NCI-H1694 (cell line): ENCODE measurements around the gene PLRG1.

ENCODE experiments used
- DNase-seq: peaks from one replicate; lab custom pipeline; 2025; lab: John Stamatoyannopoulos, UW

The PLRG1 gene

DNA sequence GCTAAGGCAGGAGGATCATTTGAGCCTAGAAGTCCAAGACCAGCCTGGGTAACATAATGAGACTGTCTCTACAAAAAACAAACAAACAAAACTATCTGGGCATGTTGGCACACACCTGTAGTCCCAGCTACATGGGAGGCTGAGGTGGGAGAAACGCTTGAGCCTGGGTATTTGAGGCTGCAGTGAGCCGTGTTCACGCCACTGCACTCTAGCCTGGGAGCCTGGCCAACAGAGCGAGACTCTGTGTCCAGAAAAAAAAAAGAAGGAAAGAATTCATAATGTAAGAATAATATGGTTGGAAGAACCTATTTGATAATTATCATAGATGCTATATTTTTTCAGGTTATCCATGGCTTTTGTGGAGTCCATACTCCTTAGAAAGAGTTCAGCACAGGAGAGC lies 32.6 kb downstream of the PLRG1 start:
- DNase-seq, result no peak

DNA sequence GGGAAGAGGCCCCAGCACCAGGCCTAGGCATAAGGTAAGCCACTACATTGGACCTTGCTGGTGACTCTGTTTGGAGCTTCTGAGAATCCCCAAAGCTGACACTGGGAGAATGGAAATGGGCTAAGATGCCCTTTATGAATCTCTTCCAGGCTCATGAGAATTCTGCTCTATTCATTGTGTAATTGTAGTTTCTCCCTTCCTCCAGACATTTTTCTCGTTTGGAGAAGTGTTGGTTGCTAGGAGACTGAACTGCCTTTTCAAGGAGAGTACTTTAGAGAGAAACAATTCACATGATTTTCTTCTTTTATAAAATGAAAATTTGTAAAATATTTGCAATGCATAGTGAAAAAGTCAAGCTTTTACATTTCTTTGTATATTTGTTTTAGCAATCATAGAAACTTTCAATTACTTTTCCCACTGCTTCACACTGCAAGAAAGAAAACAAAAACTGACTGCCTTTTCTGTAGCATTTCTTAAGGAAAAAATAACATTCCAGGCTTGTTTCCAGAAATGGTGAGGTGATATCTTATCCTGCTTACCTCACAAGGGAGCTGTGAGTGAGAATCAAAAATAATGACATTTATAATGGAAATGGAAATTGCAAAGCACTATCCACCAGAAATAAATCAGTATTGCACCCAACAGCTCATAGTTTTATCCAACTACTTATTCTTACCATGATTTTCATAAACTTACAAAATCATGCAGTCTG lies 33.7 kb downstream of the PLRG1 start:
- no peak for DNase-seq

DNA sequence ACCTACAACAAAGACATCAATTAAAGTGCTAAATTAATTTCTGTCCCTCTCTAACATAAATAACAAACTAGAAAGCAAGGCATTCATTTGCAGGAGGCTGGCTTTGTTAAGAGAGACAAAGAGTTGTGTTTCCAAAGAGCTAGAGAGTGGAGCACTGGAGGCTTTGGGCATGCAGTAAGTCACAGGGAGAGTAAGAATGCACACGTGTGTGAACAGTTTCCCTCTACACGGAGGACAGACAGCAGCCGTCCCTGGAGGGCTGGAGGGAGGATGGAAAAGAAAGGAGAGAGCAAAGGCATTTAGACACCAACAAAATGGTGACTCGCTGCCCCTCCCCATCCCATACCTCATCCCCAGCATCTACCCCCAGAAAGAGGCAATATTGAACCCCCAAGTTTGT lies 38.2 kb downstream of the PLRG1 start:
- DNase-seq, result no peak

DNA sequence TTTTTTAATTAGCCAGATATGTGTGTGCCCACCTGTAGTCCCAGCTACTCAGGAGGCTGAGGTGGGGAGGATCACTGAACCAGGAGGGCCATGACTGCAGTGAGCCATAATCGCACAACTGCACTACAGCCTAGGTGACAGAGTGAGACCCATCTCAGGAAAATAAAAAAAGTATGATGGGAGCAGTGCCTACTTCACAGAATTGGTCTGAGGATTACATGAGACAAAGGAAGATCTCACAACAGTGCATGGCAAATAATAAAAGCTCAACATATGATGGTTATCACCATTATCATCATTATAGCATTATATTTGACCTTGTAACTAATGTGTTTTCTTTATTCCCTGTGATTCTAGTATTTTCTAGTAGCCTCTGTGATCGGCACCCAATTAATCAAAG lies 38.7 kb downstream of the PLRG1 start:
- no peak for DNase-seq

DNA sequence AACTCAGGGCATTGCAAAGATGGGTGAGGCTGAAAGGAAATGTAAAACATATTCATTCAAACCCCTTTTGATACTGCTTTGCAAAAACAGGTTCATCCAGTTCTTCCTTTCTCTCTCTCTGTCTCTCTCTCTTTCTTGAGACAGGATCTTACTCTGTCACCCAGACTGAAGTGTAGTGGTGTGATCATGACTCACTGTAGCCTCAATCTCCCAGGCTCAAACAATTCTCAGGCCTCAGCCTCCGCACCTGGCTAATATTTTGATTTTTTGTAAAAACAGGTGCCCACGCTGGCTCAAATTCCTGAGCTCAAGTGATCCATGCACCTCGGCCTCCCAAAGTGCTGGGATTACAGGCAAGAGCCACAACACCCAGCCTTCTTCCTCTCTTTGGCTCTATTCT lies 43.0 kb downstream of the PLRG1 start:
- no peak for DNase-seq

DNA sequence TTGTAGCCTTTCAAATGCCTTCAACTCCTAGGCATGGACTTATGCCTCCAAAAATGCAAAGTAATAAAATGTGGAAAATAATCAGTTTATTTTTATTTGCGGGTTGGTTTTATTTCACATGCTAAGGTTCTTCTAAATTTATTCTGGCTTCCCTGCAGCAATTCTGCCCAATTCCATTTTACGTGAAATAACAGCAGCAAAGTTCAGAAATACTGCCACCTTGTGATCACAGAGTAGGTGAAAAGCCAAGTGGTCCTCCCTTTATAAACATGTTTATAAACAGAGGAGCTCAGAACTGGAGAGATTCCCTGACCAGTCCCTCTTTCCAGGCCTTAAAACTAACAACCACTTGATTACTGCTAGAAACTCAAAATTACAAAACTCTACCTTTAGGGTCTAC lies 43.9 kb downstream of the PLRG1 start:
- peak; percentile 15 for DNase-seq

DNA sequence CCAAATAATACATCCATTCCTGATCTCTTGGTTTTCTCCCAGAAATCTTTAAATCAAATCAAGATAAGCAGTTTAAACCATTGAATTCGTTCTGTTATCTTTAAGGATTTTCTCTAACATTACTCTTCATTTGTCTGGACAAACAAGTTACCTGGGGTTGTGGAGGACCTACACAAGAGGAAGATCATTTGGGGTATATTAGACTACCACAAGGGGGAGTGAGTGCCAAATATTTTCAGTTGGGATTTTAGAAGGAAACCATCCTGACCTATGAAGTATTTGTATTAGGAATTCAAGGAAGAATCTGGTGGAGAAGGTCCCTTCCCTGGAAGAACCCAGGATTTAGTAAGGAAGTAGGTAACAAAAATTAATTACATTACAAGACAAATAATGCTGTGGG lies 46.6 kb downstream of the PLRG1 start:
- no peak for DNase-seq

DNA sequence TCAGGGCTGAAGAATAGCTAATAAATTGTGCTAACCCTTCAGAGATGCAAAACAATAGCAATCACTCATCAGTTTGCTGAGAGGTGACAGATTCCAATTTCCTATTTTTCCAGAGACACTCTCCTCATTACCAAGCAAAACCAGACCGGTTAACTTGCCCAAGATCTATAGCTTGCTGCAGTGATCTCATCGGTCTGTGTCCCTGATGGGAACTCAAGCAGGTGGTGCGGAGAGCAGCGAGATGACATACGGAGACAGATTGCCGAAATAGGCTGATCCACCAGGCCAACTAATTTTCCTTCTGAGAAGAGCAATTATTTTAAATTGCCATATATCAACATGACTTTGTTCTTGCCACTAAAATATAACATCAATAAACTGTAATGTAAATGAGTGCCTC lies 48.1 kb downstream of the PLRG1 start:
- DNase-seq, result no peak

DNA sequence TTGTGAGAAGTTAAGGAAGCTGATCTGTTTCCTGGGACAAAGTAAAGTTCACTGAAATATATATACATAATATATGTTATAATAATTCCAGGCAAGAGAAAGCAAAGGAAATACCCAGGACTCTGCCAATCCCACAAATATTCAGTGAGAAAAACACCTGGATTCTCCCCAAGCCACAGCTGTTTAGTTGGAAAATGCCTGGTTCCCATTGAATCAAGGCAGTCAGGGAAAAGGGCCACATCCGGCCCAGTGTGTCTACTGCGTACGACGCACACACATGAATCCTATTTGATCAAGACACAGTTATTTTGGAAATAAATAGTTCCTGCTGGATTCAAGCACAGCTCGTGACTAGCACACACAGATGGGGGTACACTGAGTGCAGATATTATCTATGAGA lies 52.3 kb downstream of the PLRG1 start:
- no peak for DNase-seq

DNA sequence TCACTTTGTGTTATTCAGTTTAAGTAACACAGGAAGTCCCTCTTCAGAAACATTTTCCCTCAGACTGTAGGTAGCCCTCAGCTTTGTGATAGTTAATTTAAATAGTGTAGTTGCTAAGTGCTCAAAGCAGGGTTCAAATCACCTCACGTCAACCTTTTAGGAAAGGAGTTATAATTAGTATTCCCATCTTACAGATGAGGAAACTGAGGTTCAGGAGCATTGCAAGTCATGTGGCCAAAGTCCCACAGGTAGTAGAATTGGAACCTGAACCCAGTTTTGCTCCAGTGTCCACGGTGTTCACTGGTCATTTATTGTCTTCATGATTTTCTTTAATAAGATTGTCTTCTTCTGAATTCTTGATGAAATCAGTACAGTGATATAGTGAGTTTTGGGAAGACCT lies 54.3 kb downstream of the PLRG1 start:
- DNase-seq, result no peak

DNA sequence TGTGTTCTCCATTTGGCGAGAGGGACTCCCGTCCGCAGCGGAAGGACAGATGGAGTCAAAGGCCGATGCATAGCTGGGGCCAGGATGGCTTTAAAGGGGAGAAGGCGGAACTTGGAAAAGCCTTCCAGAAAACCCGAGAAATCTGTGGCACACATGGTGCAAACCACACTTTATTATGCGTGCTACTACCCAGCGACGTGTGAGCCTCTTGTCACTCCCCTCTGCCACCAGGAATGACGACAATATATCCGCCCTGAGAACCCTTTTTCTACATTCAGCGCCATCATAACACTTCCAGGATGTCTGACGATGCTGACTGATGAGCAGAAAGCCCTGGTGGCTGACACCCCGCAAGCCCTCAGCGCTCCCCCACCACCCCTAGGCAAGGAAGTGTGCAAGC lies 57.9 kb downstream of the PLRG1 start:
- DNase-seq, result no peak

DNA sequence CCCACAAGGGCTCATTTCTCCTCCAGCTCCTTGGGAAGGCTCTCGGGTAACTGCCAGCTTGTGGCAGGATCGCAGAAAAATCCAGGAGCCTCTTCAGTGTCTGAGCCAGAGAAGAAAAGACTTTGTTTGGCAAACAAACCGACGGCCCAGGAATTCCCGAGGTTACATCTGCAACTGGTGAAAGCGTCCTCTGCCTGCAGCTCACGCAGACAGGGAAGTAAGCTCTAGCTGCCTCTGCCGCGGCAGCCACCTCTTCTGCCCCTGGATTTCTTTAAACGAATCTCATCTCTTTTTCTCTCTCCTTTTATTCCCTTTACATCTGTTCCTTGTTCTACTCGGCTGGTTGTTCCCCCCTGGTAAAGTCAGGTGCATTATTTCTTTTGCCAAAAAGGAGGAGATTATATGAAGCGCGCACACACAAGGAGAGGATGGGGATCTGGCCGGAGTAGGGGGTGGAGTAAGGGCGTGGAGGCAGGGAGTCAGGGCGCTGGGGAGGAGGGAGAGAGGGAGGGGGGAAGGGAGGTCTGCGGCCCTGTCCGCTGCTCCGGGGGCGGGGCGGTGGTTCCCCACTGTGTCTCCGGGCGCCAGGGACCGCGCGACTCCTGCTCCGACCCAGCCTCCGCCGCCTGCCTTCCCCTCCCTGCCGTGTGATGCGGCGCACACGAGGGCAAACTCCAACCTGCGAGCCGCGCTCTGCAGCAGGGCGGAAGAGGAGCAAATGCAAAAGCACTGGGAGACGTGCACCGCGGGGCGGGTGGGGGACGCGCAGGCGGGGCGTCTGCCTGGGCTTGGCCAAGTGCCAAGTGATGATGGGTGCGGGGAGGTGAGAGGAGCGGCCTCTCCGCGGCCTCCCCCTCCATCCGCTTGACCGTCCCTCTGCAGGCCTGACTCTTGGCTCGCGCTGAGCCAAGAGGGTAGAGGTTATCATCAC lies 58.6 kb downstream of the PLRG1 start, which contains the start of gene DCHS2:
TSS of gene DCHS2 (minus strand) at position 459 of the 931 bp plus-strand sequence. CDS start at position 15, 444 bp downstream.
- no peak for DNase-seq

DNA sequence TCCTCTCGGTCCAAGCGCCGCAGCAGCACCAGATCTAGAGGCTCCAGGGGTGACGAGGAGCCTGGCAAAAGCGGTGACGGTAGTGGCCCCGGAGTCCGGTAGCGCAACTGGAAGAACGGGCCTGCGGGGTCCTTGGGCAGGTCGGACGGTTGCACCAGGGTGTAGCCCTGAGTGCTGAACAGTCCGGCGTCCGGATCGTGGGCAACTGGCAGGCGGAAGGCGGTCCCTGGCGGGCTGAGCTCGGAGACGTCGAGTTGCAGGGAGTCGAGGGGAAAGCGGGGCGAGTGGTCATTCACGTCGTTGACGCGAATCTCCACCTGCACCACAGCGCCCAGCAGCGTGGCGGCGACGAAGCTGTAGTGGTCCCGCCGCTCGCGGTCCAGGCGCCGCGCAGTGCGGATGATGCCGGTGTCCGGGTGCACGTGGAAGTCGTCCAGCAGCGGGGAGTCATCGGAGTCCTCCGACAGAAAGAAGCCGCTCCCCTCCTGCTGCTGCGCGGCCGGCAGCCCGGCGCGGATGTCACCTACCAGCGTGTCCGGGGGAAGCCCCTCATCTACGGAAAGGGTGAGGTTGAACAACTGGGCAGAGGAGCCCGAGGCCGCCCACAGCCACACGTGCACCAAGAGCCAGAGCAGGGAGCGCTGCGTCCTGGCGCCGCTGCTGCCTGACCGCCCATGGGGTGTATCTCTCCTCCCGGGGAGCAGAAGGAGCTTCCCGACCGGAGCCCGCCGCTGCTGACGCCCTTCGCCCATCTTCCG lies 59.4 kb downstream of the PLRG1 start:
- no peak for DNase-seq

DNA sequence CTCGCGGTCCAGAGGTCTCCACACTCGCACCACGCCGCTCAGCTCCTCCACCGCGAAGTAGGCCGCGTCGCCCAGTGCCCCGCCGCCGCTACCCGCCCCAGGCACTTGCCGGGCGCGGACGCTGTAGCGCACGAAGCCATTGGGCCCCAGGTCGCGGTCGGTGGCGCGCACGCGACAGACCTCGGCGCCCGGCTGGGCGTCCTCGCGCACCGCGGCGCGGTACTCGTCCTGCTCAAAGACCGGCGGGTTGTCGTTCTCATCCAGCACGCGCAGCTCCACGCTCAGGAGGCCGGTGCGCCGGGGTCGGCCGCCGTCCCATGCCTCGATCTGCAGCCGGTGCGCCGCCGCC lies 60.0 kb downstream of the PLRG1 start:
- no peak for DNase-seq

DNA sequence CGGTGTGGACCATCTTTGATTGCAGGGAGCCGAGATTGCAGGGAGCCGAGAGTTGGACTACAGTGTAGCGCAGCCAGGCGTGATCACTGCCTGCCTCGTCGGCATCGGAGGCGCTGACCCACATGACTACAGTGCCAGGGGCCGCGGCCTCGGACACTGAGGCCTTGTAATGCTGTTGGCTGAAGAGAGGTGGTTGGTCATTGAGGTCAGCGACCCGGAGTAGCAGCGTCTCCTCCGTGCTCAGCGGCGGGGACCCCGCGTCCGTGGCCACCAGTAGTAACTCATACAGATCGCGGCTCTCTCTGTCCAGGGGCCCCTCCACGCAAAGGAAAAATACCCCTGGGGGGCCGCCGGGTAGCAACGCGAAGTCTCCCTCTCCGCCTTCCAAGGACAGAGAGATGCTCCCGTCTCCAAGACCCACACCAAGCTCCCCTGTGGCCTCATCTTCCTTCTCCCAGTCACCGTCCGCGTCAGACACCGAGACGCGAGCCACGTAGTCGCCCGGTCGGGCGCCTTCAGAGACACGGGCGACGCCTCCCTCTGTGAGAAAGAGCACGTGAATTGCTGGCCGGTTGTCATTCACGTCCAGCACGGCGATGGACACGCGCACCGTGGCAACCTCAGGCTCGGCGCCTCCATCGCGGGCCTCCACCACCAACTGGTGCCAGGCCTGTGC lies 60.5 kb downstream of the PLRG1 start:
- DNase-seq, result no peak

DNA sequence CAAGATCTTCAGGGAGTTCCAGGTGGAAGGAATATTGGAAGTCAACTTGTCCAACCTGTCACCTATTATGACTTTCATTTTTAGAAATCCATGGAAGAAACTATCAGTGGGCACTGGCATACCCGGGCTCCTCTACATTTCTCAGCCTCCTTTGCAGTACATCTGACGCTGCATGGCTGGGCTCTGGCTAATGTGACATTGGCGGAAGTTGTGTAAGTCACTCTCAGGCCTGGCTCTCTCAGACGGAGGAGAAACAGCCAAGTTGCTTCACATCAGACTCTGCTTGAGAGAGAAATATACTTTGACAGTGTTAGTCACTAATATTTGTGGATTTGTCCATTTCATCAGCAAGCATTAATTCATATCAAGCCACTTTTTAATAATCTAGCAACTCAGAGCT lies 63.1 kb downstream of the PLRG1 start:
- DNase-seq, result no peak

DNA sequence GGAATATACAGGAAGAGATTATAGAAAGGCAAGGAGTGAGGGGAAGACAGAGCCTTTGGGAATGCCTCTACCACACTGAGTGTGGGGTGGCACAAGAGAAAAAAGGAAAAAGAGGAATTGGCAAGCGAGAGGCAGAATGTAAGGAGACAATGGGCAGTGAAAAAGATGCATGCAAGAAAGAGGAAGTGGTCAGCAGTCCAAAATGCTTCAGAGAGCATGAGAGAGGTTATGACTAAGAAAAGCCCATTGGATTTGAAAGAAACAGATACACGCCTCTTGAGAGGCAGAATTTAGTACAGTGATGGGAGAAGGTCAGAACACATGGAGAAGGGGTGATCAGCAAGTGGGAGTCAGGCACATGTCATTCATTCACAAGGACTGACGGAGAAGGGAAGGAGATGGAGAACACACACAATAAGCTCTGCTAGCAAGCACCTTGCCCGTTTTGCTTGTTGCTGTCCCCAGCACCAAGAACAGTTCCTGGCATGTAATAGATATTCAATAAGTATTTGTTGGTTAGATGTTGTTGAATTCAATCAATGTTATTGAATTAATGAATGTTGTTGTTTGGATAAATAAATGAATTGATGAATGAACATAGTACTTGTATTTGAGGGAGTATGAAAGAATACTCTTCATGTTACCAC lies 65.0 kb downstream of the PLRG1 start:
- DNase-seq, result no peak
